Activated CD8-positive, alpha-beta memory T cell treated with anti-CD3 and anti-CD28 coated beads, Interleukin-2, amount 50 U/mL, for 1 hour (primary cell): ENCODE measurements around the gene ELF3.
"Not testable (repeated sequence)": the region's sequence is repeated elsewhere in the genome, so short reads cannot be mapped to it uniquely, and the experiment has no call there.

ENCODE experiments used
- DNase-seq: peaks from one replicate; pipeline ENCODE4 v3.0.0-alpha.2; 2020; ENCODE audit errors: extremely low read depth

ELF3 gene

DNA sequence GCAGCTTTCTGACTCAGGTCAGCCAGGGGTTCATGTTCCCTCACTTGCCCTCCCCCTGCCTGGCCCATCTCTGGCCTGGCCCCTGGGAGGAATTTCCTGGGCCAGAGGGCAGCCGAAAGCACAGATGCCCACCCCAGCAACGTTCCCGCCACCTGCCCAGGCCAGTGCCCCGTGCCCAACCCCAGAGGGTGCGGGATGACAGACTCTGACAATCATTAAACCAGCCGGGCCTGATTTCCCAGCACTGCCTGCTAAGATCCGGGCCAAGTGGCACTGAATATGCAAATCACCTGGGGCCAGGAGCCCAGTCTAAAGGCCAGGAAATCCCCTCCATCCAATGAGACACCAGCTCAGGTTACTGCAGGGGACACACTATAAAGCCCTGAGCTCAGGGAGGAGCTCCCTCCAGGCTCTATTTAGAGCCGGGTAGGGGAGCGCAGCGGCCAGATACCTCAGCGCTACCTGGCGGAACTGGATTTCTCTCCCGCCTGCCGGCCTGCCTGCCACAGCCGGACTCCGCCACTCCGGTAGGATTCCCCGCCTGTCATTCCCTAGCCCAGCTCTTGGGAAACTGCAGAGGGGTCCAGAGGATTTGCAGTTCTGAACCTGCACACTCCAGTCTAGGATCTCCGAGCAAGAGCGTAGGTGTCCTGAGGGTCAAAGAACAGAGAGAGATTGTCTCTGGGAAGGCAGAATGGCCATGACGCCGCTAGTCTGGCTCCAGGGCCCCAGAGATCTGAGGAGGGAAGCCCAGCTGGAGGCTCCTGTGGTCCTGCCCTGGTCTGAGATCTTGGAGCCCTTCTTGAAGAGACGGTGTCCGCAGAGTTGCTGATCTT lies at the start of gene ELF3:
Gene ELF3, plus strand, starts transcription at position 408 of the 836 bp plus-strand sequence. CDS start 550 bp downstream, outside the sequence.
- no peak for DNase-seq

DNA sequence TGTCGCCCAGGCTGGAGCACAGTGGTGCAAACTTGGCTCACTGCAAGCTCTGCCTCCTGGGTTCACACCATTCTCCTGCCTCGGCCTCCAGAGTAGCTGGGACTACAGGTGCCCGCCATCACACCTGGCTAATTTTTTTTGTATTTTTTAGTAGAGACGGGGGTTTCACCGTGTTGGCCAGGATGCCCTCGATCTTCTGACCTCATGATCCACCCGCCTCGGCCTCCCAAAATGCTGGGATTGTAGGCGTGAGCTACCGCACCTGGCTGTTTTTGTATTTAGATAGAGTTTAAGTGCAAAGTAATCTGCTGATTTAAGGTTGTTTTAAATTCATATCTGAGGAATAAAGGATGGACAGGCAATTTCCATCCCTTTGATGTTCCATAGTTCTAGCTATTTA lies 48.0 kb upstream of the ELF3 start:
- not testable (repeated sequence) for DNase-seq

DNA sequence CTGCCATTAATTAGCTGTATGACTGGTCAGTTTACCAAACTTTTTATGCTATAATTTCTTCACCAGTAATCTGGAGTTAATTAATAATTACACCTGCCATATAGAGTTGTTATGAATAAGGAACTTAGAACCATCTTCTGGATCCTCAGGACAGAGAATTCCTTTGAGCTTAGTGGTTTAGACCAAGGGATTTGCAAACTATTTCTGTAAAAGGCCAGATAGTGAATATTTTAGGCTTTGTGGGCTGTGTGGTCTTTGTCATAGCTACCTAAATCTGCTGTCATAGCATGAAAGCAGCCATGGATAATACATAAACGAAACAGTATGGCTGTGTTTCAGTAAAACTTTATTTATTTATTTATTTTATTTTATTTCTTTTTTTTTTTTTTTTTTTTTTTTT lies 46.1 kb upstream of the ELF3 start:
- DNase-seq: no peak

DNA sequence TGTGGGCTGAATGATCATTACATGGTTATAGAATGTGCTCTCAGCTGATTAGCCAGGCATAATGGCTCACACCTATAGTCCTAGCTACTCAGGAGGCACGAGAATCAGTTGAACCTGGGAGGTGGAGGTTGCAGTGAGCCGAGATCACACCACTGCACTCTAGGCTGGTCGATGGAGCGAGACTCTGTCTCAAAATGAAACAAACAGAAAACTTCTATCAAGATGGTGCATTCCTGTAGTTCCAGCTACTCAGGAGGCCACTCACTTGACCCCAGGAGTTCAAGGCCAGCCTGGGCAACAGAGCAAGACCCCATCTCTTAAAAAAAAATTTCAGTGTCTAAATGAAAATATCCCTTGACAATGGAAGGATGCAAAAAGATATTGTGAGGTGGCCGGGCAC lies 44.2 kb upstream of the ELF3 start:
- DNase-seq: no peak

DNA sequence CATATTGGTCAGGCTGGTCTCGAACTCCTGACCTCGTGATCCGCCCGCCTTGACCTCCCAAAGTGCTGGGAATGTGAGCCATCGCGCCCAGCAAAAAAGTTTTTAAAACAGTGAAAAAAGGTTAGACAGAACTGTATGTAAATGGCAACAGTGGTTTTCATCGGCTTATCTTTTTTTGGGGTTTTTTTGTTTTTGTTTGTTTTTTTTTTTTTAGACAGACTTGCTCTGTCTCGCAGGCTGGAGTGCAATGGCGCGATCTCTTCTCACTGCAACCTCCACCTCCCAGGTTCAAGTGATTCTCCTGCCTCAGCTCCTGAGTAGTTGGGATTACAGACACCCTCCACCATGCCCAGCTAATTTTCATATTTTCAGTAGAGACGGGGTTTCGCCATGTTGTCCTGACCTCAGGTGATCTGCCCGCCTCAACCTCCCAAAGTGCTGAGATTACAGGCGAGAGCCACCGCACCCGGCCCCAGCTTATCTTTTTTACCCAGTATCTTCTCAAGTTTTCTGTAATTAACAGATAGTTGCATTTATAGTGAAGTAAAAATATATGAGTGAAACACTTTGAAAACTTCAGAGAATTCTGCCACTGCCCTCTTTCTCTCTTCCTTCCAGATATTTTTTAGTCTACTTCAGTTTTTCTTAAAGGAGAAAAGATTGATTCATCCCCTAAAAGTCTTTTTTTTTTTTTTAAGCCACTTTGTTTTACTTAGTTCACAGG lies 42.0 kb upstream of the ELF3 start:
- DNase-seq: no peak

DNA sequence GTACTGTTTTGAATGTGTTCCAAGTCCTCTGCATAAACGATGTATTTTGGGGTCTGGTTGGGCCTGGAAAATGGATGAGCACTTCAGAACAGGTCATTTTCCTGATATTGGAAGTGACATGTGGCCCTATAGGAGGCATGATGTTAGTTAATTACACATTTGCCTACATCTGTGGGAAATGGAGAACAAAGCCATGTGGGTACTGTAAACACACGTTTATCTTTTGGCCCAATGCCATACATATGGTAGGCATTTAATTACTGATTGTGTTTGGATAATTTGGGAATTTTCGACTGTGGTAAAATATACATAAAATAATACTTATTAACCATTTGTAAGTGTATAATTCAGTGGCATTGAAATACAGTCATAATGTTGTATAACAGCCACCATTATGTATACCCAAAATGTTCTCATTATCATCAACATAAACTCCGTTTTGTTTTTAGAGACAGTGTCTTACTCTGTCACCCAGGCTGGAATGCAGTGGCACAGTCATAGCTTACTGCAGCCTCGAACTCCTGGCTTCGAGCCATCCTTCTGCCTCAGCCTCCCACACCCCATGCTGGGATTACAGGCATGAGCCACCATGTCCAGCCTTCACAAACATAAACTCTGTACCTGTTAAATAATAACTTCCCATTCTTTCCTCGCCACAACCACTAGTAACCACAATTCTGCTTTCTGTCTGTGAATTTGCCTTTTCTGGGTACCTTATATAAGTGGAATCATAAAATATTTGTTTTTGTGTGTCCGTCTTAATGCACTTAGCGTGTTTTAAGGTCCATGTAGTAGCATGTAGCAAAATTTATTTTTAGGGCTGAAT lies 39.8 kb upstream of the ELF3 start:
- DNase-seq: no peak

DNA sequence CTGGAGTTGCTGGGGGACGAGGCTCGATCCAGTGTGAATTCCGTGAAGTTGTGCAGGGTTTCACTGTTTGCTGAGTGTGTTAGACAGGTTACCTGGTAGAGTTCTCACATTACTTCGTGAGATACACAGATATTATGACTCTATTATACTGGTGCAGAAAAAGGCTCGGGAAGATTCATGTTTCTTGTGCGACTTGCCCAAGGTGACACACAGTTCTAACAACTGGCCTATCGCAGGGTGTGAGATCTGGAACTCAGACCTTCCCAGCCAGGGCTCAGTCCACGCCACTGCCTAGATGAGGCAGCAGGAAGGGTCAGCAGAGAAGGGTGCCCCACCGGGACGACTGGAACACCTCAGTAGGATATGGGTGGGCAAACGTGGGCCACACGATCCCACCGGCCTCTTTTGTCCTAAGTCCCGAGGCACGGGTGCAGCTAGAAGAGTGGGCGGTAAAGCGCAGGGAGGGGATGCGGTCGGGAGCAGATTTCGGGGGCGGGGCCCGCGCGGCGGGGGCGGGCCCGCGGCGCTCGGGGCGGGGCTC lies 28.2 kb upstream of the ELF3 start:
- peak; percentile 10 for DNase-seq

DNA sequence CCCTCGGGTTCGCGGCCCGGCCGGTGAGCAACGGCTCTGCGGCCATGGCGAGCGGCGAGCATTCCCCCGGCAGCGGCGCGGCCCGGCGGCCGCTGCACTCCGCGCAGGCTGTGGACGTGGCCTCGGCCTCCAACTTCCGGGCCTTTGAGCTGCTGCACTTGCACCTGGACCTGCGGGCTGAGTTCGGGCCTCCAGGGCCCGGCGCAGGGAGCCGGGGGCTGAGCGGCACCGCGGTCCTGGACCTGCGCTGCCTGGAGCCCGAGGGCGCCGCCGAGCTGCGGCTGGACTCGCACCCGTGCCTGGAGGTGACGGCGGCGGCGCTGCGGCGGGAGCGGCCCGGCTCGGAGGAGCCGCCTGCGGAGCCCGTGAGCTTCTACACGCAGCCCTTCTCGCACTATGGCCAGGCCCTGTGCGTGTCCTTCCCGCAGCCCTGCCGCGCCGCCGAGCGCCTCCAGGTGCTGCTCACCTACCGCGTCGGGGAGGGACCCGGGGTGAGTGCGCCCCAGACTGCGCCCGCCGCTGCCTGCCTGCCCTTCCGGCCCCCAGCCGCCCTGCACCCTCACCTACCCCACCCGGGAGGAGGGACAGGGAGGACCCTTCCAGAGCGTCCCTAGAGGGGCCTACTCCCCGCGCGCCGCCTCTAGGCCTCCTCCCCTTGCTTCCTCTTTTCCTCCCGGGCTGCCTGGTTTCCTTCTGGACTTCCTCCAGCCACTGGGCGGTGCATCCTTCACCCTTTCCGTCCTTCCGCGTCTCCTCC lies 27.6 kb upstream of the ELF3 start, which contains the start of gene RNPEP:
Gene RNPEP, plus strand, starts transcription at position 26 of the 757 bp plus-strand sequence. Its CDS starts 19 bp downstream, at position 45.
- DNase-seq: peak; percentile 14

DNA sequence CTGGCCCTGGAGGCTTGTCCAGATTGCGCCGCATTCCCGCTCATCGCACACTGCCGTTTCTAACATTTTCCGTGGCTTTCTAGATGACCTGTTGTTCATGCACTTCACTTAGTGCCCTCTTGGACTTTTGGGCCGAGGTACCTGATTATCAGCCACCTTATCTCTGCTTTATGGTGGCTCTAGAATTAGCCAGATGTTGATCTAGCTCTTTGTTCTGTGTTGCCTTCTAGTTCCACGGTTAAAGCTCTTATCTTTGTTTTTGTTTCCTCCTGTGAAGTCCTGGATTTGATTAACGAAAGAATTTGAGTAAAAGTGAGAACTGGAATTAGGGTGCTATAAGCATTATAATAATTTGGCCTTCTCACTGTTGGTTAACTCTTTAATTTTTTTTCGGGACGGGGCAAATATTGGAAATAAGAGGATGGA lies 27.0 kb upstream of the ELF3 start:
- DNase-seq: no peak

DNA sequence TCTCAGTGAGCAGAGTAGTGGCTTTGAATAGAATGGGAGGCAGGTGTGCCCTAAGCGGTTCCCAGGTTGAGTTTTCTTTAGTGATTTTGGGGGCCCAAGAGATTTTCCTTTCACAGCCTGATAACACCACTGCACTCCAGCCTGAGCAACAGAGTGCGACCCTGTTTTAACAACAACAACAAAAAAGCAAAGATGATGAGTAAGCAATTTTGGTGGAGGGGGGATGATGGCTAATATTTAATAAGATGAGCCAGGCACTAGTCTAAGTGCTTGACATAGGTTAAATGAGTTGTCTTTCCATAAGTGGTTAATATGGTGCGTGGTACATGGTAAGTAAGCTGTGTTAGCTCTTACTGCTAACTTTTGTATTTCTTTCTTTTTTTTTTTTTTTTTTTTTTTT lies 25.9 kb upstream of the ELF3 start:
- DNase-seq: no peak

DNA sequence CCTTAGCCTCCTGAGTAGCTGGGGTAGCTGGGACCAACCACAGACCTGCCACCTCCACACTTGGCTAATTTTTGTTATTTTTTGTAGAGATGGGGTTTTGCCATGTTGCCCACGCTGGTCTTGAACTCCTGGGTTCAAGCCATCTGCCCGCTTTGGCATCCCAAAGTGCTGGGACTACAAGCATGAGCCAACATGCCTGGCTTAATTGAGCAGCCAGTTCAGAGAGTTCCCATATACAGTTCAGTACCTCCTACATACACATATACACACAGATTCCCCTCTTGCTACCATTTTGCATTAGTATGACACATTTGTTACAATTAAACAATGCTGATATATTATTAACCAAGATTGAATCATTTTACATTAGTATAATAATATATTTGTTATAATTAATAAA lies 25.0 kb upstream of the ELF3 start:
- no peak for DNase-seq

DNA sequence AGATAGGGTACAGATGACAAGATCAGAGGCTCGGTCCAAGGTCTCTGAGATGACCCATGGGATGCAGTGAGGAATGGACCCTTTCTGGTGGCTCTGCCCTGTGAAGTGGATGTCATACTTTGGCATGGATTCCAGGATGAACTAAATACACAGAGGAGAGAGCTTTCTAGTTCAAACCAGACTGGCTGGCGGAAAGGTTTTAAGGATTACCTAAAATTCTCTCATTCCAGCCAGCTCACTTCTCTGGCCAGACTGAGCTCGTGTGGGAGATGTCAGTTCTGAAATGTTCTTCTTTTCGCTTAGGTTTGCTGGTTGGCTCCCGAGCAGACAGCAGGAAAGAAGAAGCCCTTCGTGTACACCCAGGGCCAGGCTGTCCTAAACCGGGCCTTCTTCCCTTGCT lies 21.8 kb upstream of the ELF3 start:
- no peak for DNase-seq

DNA sequence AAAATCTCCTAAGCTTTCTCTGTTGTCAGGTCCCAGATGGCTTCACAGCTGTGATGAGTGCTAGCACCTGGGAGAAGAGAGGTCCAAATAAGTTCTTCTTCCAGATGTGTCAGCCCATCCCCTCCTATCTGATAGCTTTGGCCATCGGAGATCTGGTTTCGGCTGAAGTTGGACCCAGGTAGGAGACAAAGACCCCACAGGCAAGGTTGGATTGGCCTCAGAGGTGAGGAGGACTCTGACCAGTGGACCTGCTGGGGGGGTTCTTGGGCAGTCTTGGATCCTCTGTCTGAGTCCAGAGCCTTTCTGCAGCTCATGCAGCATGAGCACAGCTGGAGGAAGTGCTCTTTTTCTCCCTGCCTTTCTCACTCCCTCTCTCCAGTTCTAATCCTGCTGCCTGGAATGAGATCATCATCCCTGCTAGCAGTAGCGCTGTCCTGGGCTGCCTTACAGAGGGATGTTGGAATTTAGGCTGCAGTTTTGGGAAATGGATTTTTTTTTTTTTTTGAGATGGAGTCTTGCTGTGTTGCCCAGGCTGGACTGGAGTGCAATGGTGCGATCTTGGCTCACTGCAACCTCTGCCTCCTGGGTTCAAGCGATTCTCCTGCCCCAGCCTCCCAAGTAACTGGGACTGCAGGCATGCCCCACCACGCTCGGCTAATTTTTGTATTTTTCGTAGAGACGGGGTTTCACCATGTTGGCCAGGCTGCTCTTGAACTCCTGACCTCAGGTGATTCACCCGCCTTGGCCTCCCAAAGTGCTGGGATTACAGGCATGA lies 20.8 kb upstream of the ELF3 start:
- DNase-seq: no peak

DNA sequence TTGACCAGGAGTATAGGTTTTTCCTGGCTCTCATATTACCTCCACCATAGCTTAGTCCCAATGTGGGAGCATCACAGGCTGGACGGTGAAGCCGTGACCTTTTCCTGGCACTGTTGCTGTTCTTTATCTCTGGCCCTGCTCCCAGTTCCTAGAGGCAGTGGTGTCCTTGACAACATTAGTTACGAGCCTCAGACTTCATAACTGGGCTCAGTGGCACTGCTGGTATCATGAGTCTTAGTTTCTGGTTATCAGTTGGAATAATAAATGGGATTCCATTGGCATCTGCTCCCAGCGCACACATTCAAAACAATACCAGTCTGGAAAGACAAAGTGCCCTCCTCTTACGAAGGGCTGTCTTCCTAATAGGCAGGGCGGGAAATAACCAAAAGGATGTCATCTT lies 20.0 kb upstream of the ELF3 start:
- no peak for DNase-seq

DNA sequence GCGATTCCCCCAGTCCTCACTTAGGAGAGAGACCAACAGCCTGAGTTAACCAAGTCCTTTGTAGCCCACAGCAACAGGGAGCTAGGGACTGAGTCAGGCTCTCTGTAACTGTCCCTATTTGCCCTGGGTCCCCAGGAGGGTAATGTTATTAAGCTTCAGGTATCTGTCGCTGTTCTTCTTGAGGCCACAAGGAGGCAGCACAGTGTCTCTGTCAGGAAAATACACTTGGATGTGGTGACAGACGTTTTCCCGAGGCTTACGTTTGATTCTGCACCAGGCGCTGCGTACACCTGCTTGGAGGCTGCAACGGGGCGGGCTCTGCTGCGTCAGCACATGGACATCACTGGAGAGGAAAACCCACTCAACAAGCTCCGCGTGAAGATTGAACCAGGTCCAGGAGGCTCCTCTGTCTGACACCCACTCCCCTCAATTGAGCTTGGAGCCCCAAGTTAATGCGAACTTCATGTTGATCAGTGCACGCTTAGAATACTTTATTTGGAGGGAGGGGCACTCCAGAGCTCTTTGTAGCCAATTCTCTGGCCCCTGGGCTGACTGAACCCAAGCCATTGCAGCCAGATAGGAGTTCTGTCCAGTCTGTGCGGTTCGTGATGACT lies 10.7 kb upstream of the ELF3 start:
- DNase-seq: no peak

DNA sequence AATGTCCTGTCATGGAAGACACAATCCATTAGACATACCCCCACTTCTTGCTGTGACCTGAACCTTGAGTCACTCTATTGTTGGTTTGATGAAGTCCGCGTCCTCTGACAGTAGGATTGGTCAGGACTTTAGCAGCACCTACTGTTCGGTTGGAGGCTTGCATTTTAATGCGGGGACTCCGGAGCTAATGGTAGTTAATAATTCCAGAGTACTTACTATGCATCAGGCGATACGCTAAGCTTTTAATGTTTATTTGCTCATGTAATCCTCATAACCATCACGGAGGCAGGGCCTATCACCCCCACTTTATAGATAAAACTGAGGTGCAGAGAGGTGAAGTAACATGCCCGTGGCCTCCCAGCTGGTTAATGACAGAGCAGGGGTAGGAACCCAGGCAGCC lies 7.9 kb upstream of the ELF3 start:
- DNase-seq: no peak

DNA sequence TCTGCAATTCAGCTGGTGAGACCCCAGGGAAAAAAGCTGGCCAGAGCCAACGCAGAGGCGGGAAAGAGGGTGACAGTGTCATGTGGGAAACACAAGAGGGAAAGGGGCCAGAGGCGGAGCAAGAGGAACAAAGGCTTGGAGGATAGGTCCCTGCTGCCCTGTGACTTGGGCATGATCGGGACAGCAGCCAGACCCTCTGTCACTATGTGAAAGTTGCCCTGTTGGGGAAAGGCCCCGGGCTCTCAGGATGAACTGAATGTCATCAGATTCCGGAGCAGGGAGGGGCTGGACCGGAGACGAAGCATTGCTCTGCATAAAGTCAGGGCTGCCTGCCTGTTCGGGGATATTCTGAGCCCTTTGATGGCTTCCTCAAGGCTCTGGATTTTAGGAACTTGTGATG lies 5.7 kb upstream of the ELF3 start:
- DNase-seq: no peak

DNA sequence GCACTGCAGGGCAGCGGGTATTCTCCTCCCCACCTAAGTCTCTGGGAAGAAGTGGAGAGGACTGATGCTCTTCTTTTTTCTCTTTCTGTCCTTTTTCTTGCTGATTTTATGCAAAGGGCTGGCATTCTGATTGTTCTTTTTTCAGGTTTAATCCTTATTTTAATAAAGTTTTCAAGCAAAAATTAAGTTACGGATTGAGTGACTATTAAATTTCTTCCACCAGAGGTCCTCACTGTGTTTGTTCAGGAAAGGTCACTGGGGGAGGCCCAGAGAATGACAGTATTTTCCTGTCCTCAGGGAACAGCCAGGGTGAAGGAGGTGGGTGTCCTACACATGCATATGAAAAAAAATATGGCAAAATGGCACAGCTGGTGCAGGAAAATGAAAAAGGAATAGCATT lies 4.4 kb upstream of the ELF3 start:
- no peak for DNase-seq

DNA sequence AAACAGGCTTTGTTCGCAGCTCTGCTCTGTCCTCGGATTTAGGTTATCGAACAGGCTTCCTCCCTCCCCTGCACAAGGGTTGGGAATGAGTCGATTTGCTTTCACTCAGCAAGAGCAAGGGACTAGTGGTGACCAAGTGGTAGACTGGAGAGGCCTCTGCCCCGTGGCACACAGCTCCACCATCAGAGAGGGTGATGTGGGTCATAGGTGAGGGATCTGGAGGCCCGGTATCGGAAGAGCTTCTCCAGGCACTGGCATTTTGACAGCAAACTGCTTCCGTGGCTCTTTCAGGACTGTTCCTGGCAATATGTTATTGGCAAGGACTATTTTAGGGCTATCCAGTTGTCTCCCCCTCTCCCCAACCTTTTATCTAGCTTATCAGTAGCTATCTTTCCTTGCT lies 3.1 kb upstream of the ELF3 start:
- DNase-seq: no peak
